ENCODE measurements around the gene CCDC149. TPM values are rescaled to one million over a fixed set of nuclear protein-coding genes. Genes with fewer than 3 reads are reported as not detected.

Gene CCDC149
- total RNA-seq, 1 donor from 2014 or later: 7.4 TPM

DNA sequence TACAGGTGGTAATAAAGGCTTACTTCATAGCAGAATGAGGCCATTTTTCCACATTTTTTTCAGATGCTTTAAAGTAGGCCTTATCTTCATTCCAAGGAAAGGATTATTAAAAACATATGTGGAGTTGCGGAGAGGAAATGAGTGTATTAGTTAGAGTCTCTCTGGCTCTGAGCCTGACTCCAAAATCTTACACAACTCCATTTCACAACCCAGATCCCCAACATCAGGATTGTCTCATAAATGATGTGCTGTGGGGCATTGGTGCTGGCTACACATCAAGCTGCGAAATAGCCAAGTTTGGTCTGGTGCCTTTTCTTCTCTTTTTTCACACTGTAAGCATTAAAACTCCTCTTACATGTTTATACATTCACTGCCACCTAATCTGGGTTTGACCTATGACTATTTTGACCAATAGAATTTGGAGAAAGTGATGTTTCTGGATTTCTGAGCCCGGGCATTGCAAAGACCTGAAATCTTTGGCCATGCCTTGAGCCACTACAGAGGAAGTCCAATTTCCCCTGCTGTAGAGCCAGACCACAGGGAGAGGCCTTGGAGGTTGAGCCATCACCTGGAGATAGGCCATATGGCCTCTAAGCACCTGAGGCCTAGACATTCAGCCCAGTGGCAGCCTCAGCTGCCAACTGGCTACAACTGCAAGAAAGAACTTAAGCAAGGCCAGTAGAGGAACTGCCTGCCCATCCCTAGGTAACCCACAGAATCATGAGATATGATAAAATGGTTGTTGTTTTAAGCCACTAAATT is 134.2 kb downstream of the CCDC149 start:
- no peak for DNase-seq (ENCODE audit: low read depth in 2 of 2)

DNA sequence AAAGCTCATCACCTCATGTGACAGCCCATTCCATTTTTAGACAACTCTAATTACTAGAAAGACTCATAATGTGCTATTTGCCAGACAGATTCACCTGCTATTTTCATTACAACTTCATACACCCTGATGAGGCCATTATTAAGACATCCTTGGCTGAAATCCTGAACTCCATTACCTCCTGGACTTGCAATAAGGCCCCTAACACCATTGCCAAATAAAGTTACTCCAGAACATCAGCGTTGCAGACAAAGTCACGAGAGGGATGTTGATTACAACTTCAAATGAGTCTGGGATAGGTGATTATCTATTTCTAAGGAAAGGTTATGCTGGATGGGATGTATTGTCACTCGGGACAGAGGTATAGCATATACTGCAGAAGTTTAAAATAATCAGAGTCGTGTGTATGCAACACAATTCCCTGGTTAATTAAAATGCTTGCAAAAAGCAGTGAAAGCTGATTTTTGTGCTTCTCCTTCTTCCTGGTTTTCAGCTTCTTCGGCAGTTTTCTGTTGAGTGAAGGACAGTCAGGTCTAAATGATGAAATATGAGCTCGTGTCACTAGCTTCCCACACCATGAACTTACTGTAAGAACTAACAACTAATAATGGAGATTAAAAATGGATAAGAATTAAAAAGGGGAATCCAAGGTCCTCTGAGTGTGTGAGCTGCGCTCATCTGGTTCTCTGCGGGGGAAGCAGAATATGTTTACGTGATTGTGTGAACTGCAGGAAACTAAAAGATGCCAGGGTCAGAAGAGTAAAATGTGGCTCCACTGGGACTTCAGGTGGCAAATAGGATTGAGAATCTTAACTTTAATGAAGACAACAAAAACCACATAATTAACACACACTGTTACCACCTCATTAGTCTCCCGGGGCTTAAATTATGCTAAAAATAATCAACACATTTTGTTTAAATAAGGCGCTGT is 135.0 kb downstream of the CCDC149 start:
- DNase-seq (ENCODE audit: low read depth in 2 of 2): no peak

DNA sequence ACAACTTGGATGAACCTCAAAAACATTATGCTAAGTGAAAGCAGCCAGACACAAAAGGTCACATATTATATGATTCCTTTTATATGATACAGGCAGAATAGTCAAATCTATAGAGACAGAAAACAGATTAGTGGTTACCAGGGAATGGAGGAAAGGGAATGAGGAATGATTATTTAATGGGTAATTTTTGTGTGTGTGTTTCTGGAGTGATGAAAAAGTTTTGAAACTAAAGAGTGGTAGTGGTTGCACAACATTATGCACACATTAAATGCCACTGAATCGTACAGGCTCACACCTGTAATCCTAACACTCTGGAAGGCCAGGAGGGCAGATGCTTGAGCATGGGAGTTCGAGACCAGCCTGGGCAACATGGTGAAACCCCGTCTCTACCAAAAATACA is 137.1 kb downstream of the CCDC149 start:
- DNase-seq (ENCODE audit: low read depth in 2 of 2): no peak

DNA sequence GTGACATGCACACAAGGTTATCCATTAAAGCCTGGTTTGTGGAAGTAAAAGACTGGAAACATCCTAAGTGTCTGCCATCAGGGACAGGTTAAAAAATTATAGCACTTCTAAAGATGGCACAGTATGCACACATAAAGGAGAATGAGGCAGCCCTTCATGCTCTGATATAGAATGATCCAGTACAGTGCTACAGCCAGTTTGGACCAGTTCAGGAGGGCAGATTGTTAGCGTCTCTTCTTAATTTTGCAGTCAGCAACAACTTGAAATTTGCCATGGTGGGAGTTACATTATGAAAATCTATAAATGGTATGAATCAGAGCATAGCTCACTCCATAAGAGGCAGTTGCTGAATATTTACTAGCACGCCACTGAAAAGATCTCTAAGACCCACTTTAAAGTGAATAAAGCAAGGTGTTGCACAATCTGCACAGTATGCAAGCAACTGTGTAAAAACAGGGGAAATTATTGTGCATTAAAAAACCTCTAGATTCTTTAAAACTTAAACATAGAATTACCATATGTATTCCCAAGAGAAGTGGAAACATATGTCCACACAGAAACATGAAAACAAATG is 137.7 kb downstream of the CCDC149 start:
- DNase-seq (ENCODE audit: low read depth in 2 of 2): no peak

DNA sequence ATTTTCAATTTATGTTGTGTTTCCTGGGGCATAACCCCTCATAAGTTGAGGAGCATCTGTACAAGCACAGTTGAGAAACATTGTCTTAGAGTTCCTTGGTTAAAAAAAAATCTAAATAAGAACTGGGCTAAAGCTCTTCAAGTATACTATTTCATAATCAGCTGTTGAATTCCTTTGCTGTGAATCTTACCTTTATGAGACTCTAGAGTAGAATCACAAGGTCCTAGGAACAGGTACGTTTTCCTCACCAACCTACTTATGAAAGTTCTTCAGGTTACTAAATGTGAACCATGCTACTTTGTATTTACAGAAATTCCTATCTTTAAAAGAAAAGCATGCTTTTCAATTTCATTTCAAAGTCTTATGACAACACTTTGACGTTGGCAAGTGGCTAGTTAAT is 138.4 kb downstream of the CCDC149 start:
- DNase-seq (ENCODE audit: low read depth in 2 of 2): no peak

DNA sequence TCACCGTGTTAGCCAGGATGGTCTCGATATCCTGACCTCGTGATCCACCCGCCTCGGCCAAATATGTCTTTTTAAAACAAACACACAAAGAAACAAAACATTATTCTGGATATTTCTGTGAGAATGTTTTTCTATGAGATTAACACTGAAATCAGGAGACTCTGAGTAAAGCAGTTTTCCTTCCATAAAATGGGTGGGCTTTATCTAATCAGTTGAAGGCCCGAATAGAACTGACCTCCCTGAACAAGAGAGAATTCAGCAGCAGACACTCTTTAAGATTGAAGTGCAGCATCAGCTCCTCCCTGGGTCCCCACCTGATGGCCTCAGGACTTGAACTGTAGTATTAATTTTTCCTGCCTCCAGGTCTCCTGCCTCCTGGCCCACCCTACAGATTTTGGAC is 139.9 kb downstream of the CCDC149 start:
- DNase-seq (ENCODE audit: low read depth in 2 of 2): no peak

DNA sequence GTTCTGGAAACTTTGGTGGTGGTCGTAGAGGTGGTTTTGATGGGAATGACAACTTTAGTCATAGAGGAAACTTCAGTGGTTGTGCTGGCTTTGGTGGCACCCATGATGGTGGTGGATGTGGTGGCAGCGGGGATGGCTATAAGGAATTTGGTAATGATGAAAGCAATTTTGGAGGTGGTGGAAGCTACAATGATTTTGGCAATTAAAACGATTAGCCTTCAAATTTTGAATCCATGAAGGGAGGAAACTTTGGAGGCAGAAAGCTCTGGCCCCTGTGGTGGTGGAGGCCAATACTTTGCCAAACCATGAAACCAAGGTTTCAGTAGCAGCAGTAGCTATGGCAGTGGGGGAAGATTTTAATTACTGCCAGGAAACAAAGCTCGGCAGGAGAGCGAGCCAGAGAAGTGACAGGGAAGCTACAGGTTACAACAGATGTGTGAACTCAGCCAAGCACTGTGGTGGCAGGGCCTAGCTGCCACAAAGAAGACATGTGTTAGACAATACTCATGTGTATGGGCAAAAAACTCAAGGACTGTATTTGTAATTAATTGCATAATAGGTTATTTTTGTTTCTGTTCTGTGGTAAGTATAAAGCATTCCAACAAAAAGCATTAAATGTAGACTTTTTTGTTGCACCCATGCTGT is 140.7 kb downstream of the CCDC149 start:
- DNase-seq (ENCODE audit: low read depth in 2 of 2): no peak

DNA sequence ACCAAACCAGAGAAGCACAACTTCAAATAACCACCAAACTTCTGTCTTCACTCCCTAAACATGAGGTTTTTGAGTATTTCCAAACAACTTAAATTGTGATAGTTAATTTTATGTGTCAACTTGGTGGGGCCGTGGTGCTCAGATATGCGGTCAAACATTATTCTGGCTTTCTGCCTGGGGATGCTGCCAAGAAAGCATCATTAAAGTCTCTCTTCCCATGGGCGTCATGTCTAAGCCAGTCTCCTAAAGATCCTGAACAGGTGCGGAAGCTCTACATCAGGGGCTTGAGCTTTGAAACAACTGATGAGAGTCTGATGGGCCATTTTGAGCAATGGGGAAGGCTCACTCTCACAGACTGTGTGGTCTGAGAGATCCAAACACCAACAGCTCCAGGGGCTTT is 141.6 kb downstream of the CCDC149 start:
- no peak for DNase-seq (ENCODE audit: low read depth in 2 of 2)

DNA sequence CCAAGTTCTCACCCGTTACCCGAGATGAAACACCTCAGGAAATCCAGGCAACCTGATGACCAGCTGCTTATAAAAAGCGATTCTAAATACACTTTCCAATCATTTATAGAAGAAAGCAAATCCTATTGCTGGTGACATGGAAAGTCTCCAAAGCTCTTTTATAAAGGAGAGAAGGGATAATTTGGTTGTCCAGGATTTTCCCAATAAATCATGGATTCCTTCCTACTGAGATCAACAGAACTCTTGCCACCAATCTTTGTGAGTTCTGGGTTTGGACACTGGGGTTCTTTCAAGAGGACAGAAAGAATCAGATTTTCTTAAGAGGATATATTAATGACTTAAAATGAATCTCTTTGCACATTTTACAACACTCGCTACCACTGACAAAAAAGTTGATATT is 142.2 kb downstream of the CCDC149 start:
- DNase-seq (ENCODE audit: low read depth in 2 of 2): no peak

DNA sequence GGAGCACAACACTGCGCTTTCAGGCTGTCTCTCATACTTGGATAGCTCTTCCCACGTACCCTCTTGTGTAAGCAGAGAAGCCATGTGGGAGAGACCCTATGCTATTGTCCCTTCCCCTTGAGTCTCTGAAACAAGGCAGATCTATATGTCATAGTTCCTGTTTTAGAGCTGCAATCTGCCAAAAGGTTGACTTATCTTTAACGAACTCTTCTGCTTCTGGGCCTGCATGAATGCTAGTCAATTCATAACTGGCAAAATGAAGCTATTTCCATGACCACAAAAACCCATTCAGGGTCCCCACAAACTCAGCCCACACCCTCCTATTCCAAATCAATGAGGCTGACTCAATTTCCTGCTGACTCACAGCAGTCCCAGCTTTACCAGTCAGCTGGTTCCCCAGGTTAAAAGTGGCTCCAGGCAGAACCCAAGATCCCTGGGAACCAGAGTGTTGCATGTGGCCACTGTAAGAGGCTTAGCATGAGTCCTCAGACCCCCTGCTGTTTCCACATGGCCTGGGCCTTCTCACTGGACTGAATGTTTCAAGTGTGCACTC is 142.7 kb downstream of the CCDC149 start:
- peak in 1 of 2 donors; percentile 42 for DNase-seq (ENCODE audit: low read depth in 2 of 2)

DNA sequence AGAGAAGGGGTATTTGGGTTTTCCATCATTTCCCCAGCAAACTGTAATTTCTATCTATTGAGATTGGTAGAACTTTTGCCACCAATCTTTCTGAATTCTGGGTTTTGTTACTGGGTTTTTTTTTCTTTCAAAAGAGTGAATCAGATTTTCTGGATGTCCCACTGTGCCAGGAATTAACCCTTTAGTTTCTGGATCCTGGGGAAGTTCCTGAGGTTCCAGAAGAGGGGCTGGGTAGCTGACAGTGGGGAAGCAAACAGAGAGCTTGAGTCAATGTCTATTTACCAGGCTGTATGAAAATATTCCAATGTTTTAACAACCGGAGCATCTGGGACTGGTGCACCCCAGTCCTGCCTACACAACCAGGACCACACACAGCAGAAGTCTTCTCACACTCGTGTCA is 143.3 kb downstream of the CCDC149 start:
- no peak for DNase-seq (ENCODE audit: low read depth in 2 of 2)

DNA sequence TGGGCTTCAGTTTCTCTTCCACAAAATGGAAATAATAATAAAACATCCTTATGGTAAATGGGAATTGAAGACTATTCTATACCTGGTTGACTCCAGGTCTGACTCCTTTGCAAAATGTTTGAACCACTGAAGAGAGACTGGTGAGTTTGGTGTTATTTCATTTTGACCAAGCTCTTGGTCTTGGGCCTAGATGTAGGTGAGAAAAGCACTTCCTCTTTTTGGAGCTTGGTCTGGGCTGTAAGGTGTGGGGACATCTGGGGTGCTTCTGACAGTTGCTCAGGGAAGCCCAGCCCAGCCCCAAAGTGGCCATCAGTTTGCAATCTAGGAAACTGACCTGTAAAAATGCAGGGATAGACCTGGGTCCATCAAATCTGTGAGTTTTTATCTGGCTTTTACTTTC is 144.2 kb downstream of the CCDC149 start:
- no peak for DNase-seq (ENCODE audit: low read depth in 2 of 2)

DNA sequence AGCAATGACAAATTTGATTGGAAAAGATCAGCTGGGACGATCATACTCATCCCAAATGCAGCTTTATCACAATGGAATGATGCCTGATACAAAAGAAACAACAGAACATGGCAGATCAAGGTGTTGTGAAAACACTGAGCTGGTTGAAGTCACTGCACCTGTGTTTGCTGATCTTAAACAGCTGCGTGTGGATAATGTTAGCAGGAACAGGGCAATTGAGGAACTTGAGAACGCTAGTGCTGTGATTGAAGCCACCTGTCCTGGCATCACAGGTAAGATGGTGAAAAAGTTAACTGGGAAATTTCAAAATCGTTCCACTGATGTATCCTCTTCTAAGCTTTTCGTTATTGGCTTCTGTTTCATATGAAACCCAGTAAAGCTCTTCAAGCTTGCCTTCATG is 144.8 kb downstream of the CCDC149 start:
- DNase-seq (ENCODE audit: low read depth in 2 of 2): no peak

DNA sequence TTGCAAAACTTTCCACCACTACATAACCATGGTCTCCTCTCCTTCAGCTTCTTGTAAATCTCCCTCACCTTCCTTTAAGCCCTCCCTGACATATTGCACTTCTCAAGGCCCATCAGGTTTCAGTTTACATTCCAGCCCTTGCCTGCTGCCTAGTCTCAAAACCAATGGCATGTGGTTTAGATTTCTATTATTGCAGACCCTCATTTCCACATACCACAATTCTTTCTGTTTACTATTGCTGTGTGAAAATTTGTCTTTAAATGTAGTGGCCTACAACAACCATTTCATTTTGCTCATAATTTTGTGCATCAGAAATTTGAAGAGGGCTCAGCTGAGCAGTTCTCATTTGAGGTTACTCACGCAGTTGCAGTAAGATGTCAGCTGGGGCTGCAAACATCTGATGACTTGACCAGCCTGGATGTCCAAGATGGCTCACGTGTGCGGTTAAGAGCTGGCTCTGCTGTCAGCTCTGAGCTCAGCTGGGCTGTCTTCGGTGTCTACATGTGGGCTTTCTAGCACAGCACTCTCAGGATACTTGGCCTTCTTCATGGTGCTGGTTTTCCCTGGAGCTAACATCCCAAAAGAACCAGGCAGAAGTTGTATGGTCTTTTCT is 147.4 kb downstream of the CCDC149 start:
- DNase-seq (ENCODE audit: low read depth in 2 of 2): no peak

DNA sequence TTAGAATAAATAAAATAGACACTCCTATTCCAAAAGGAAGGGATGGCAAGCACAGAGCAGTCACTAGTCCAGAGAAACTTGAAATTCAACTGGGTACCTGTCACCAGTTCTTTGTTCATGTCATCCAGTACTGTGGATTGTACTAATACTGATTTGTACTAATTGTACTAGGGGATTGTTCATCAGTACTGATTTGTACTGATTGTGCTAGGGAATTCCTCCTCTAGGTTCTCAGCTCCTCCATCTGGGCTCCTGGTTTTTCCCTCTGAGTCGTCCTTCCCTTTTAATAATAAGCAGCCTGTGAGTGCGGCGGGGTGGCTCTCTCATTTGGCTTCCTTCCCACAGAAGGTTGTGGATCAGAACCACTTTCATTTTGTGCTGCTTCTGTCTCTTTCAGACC is 148.5 kb downstream of the CCDC149 start:
- DNase-seq (ENCODE audit: low read depth in 2 of 2): no peak

DNA sequence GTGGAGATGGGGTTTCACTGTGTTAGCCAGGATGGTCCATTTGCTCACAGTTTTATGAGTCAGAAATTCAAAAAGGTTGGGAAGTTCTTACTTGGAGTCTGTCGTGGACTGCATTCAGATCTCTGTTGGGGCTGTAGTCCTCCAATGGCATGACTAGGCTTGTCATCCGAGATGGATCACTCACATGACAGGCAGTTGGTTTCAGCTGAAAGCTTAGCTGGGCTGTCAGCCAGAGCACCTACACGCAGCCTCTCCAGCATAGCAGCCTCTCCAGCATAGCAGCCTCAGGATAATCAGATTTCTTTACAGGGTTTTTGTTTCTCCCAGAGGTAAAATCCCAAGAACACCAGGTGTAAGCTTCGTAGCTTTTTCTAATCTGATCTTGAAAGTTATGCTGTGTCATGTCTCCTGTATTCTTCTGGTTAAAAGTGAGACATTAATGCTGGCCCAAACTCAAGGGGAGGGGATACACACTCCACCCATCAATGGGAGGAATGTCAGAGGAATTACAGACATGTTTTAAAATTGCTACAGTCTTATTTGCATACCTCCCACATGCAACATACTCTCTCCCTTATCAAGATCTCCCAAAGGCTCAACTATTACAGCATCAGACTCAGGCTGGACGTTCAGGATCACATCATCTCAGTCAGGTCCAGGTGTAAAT is 149.1 kb downstream of the CCDC149 start:
- no peak for DNase-seq (ENCODE audit: low read depth in 2 of 2)
